Kidney epithelial cell (primary cell): ENCODE results near the gene ANTXR2. TPM values are rescaled to one million over a fixed set of nuclear protein-coding genes. Genes with fewer than 3 reads are reported as not detected.

Experiments
- DNase-seq: peaks from one replicate; pipeline ENCODE4 v3.0.0-alpha.2; 2010; ENCODE audit warnings: low read depth
- H3K27me3 ChIP-seq: 2 replicates; pipeline ENCODE4 v1.6.0; 2011; ENCODE audit warnings: low read length; ENCODE audit not compliant: control insufficient read depth, insufficient read depth
- H3K36me3 ChIP-seq: 2 replicates; pipeline ENCODE4 v1.5.1; 2011; ENCODE audit warnings: low read length; ENCODE audit not compliant: control insufficient read depth, insufficient read depth
- H3K4me3 ChIP-seq: 2 replicates; pipeline ENCODE4 v1.5.1; 2011; ENCODE audit warnings: low read depth, mild to moderate bottlenecking, control low read depth, low read length
- total RNA-seq: library from RNA; depleted of rRNA; stranded (reverse); fragments of >200 nt; gene quantifications from 2 replicates; pipeline ENCODE4 v1.2.3, GENCODE V29; 2015
- TF ChIP-seq, protein P1 (sequence below): IDR thresholded peaks from 2 replicates; pipeline ENCODE4 v1.5.1; 2011; ENCODE audit warnings: mild to moderate bottlenecking, moderate library complexity, low read length, control low read depth, inconsistent platforms; ENCODE audit not compliant: insufficient read depth, poor library complexity, severe bottlenecking

Gene ANTXR2
- total RNA-seq, 1 donor from 2014 or later = 32.7 TPM

DNA sequence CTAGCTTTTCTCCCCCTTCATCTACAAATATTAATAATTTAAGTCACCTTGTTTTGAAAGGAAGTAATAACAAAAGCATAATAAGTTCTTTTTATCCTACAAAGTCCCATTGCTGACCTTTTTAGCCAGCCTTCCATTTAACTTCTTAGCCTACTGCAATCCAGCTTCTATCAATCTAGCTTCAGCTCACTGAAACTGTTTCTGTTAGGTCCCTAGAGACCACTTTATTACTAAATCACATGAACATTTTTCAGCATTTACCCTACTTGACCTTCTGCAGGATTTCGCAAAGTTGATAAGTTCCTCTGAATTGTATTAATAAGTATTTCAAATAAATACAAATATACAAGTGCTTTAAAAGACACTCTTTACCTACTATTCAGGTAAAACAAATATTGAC is 186.5 kb downstream of the ANTXR2 start:
- H3K4me3 ChIP-seq = no peak overlapping the region
- DNase-seq = no peak
- TF ChIP-seq, protein P1, sequence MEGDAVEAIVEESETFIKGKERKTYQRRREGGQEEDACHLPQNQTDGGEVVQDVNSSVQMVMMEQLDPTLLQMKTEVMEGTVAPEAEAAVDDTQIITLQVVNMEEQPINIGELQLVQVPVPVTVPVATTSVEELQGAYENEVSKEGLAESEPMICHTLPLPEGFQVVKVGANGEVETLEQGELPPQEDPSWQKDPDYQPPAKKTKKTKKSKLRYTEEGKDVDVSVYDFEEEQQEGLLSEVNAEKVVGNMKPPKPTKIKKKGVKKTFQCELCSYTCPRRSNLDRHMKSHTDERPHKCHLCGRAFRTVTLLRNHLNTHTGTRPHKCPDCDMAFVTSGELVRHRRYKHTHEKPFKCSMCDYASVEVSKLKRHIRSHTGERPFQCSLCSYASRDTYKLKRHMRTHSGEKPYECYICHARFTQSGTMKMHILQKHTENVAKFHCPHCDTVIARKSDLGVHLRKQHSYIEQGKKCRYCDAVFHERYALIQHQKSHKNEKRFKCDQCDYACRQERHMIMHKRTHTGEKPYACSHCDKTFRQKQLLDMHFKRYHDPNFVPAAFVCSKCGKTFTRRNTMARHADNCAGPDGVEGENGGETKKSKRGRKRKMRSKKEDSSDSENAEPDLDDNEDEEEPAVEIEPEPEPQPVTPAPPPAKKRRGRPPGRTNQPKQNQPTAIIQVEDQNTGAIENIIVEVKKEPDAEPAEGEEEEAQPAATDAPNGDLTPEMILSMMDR = no peak
- H3K27me3 ChIP-seq = no peaks in the 10 kb centered on the region
- H3K36me3 ChIP-seq = no peaks in the 10 kb centered on the region

DNA sequence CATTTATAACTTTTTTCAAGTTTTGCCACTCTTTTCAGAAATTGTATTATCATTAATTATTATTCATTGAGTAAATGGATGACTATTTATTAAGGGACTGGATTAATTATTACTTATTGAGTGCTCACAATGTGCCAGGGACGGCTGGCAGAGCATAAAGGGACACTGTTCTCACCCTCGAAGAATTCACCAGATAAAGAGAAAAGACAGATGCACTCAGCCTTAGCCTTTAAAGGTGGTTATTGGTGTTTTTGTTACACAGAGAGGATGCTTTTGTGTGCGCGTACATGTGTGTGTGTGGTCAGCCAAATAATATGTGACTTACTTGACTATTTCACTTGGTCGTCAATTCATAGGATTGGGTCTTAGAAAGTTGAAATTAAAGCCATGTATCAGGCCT is 187.0 kb downstream of the ANTXR2 start:
- DNase-seq = no peak
- H3K27me3 ChIP-seq = no peaks in the 10 kb centered on the region
- TF ChIP-seq, protein P1 = no peak
- H3K36me3 ChIP-seq = no peaks in the 10 kb centered on the region
- H3K4me3 ChIP-seq = no peak overlapping the region

DNA sequence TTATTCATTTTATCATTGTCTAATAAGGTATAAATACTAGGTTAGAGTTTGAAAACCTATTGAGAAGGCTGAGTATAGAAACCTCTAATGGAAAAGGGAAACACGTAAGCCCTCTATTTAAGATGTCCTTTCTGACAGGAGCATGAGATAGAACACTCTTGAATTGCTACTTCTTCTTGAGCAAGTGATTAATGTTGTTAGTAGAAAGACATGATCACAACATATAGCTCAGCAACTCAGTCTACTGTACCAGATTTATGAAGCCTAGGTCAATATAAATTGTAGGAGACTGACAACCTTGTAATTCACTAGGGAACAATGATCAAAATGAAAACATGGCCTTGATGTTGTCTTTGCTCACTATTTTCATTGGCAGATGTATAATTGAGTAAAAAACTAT is 189.7 kb downstream of the ANTXR2 start:
- TF ChIP-seq, protein P1 = no peak
- no peak for DNase-seq
- Histone ChIP-seq H3K36me3 (no peaks in the 10 kb centered on the region), H3K4me3 (no peak overlapping the region), H3K27me3 (no peaks in the 10 kb centered on the region)

DNA sequence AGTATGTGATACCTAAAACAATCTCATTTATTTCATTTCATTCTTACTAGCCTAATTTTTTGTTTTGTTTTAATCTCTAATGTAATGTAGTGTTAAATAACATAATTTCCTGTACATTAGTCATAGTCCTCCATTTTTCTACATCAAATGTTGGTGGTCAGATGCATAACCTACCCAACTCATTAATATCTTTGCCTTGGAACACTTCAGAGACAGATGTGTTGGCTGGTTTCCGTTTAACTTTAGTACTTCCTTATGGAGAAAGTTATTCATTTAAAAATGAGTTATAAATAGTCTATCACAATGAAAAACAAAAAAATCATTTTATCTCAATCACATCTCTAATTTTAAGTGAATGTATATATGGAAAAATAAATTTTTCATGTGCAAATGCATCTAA is 190.2 kb downstream of the ANTXR2 start:
- Histone ChIP-seq H3K36me3 (no peaks in the 10 kb centered on the region), H3K4me3 (no peak overlapping the region), H3K27me3 (no peaks in the 10 kb centered on the region)
- TF ChIP-seq, protein P1 = no peak
- no peak for DNase-seq

DNA sequence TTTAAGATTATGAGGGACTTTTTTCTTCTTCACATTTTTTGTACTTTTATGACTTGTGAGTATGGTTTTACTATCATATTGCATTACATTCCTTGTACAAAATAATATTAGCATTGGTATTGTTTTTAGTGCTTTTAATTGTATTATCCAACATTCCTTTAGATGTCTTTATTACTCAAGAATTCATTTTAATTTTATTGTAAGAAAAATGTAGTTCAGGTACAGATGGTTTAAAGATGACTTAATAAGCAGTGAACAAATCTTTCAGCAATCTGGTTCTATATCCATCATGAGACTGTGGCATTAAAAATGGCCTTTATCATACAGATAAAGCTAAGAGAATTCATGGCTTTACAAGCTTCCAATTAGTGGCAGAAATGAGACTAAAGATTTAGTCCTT is 191.6 kb downstream of the ANTXR2 start:
- no peaks in the 10 kb centered on the region for H3K36me3 ChIP-seq
- H3K27me3 ChIP-seq = no peaks in the 10 kb centered on the region
- H3K4me3 ChIP-seq = no peak overlapping the region
- TF ChIP-seq, protein P1 = no peak
- DNase-seq = no peak

DNA sequence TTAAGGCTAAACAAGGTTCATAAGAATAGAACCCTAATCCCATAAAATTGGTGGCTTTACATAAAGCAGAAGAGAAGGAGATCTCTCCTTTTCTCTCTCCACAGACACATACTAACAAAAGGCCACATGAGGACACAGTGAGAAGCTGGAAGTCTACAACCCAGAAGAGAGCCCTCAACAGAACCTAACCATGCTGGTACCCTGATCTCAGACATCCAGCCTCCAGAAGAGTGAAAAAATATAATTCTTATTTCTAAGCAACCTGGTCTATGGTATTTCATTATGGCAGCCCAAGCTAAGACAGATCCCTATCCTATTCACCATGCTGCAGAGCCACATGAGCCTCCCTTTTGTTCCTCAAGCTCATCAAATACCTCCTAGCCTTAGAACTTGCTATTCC is 195.5 kb downstream of the ANTXR2 start:
- TF ChIP-seq, protein P1 = no peak
- Histone ChIP-seq H3K36me3 (no peaks in the 10 kb centered on the region), H3K4me3 (no peak overlapping the region), H3K27me3 (no peaks in the 10 kb centered on the region)
- DNase-seq = no peak
